Activated naive CD8-positive, alpha-beta T cell treated with anti-CD3 and anti-CD28 coated beads, Interleukin-2, amount 10 ng/mL, durations not matched to agents 7 days and 5 days (primary cell): ENCODE data around the gene RTN4RL1. TPM values are rescaled to one million over a fixed set of nuclear protein-coding genes. Genes with fewer than 3 reads are reported as not detected.

ENCODE experiments used
- ATAC-seq: fragments of 150-1000 bp; cut with Tn5 transposase; one replicate; pipeline ENCODE4 v1.10.0; 2021; ENCODE audit warnings: low read depth, moderate library complexity
- POLR2A ChIA-PET: fragments of 350-600 bp; sonication (Branson Sonifier 250); formaldehyde crosslinking; loops from one replicate; lab custom pipeline; 2021; ENCODE audit warnings: antibody characterized with exemption; lab: Charles Lee
- DNase-seq: peaks from one replicate; pipeline ENCODE4 v3.0.0; 2021
- H3K27ac Mint-ChIP-seq: one replicate; pipeline ENCODE4 v1.8.0; 2022; ENCODE audit warnings: mild to moderate bottlenecking, mixed read lengths
- H3K27me3 Mint-ChIP-seq: one replicate; pipeline ENCODE4 v1.8.0; 2022; ENCODE audit warnings: mild to moderate bottlenecking, moderate library complexity, mixed read lengths
- H3K36me3 Mint-ChIP-seq: one replicate; pipeline ENCODE4 v1.8.0; 2021; ENCODE audit warnings: mild to moderate bottlenecking, mixed read lengths
- H3K4me1 Mint-ChIP-seq: one replicate; pipeline ENCODE4 v1.8.0; 2021; ENCODE audit warnings: mixed read lengths
- H3K4me3 Mint-ChIP-seq: one replicate; pipeline ENCODE4 v1.8.0; 2022; ENCODE audit warnings: mild to moderate bottlenecking, moderate library complexity, mixed read lengths
- H3K9me3 Mint-ChIP-seq: one replicate; pipeline ENCODE4 v1.8.0; 2021; ENCODE audit warnings: mixed read lengths
- total RNA-seq, 2 experiments: library from RNA; stranded (reverse); gene quantifications; one replicate each; pipeline ENCODE4 v1.2.3, GENCODE V29; 2021

Gene RTN4RL1
- total RNA-seq, result under 1 TPM; 0.22 to 0.45 TPM

GRCh38 chr17:2025220-2025621 lies at the start of gene RTN4RL1:
TSS of gene RTN4RL1 (minus strand) at chr17:2025334. CDS start at chr17:2024865, 469 bp downstream.
- H3K36me3 Mint-ChIP-seq, result no peaks in the 10 kb centered on the region
- H3K27ac Mint-ChIP-seq, result no peak within 1 kb of the TSS
- POLR2A ChIA-PET, result interaction anchor here (0.6 to 1.2 kb wide), 3 partner anchors 24 to 260 kb away, joined by 3 to 5 read pairs (median 4); no protein-coding TSS in a partner anchor
- H3K9me3 Mint-ChIP-seq, result no peaks in the 10 kb centered on the region
- H3K4me1 Mint-ChIP-seq, result peaks cover 5% of the 10 kb centered on the region
- H3K27me3 Mint-ChIP-seq, result peaks cover 60% of the 10 kb centered on the region
- peak; percentile 74 for DNase-seq
- ATAC-seq, result peak; percentile 39
- H3K4me3 Mint-ChIP-seq, result peak within 1 kb of the TSS; percentile 79

GRCh38 chr17:2074919-2075318 lies 49.8 kb upstream of the RTN4RL1 start:
- no peak overlapping the region for H3K27ac Mint-ChIP-seq
- H3K9me3 Mint-ChIP-seq, result no peaks in the 10 kb centered on the region
- no peak for DNase-seq
- H3K4me3 Mint-ChIP-seq, result no peak overlapping the region
- POLR2A ChIA-PET, result interaction anchor here (0.6 to 1.3 kb wide), 2 partner anchors 12 to 15 kb away, joined by 3 read pairs; no protein-coding TSS in a partner anchor
- H3K36me3 Mint-ChIP-seq, result peaks cover 31% of the 10 kb centered on the region
- ATAC-seq, result no peak
- peaks cover 23% of the 10 kb centered on the region for H3K4me1 Mint-ChIP-seq
- no peaks in the 10 kb centered on the region for H3K27me3 Mint-ChIP-seq

- no peak for ATAC-seq
- peaks cover 19% of the 10 kb centered on the region for H3K36me3 Mint-ChIP-seq
Observed at GRCh38 chr17:2071455-2072281, 46.5 kb upstream of the RTN4RL1 start.

GRCh38 chr17:2071024-2071385 lies 45.9 kb upstream of the RTN4RL1 start:
- H3K4me3 Mint-ChIP-seq, result peak overlapping the region; percentile 39
- H3K27ac Mint-ChIP-seq, result peak overlapping the region; percentile 70
- H3K36me3 Mint-ChIP-seq, result peaks cover 20% of the 10 kb centered on the region
- H3K9me3 Mint-ChIP-seq, result no peaks in the 10 kb centered on the region
- H3K4me1 Mint-ChIP-seq, result peaks cover 56% of the 10 kb centered on the region
- POLR2A ChIA-PET, result interaction anchor here (0.6 to 2.5 kb wide), 6 partner anchors 12 to 198 kb away, joined by 3 to 12 read pairs (median 5); no protein-coding TSS in a partner anchor
- ATAC-seq (no peak), DNase-seq (no peak)
- no peaks in the 10 kb centered on the region for H3K27me3 Mint-ChIP-seq

More at GRCh38 chr17:2071455-2072281, 46.5 kb upstream of the RTN4RL1 start:
- H3K4me1 Mint-ChIP-seq, result peaks cover 53% of the 10 kb centered on the region
- peak overlapping the region; percentile 70 for H3K27ac Mint-ChIP-seq
- DNase-seq, result no peak
- H3K4me3 Mint-ChIP-seq, result no peak overlapping the region
- POLR2A ChIA-PET, result interaction anchor here (0.6 to 2.5 kb wide), 6 partner anchors 11 to 199 kb away, joined by 3 to 12 read pairs (median 5); no protein-coding TSS in a partner anchor
- no peaks in the 10 kb centered on the region for H3K9me3 Mint-ChIP-seq
- H3K27me3 Mint-ChIP-seq, result no peaks in the 10 kb centered on the region

GRCh38 chr17:2070241-2071023 lies 45.3 kb upstream of the RTN4RL1 start:
- H3K36me3 Mint-ChIP-seq, result peaks cover 22% of the 10 kb centered on the region
- peak; percentile 79 for ATAC-seq
- H3K9me3 Mint-ChIP-seq, result no peaks in the 10 kb centered on the region
- POLR2A ChIA-PET, result interaction anchor here (0.6 to 2.5 kb wide), 7 partner anchors 11 to 198 kb away, joined by 3 to 12 read pairs (median 4); no protein-coding TSS in a partner anchor
- DNase-seq, result no peak
- H3K27ac Mint-ChIP-seq, result peak overlapping the region; percentile 70
- peak overlapping the region; percentile 39 for H3K4me3 Mint-ChIP-seq
- peaks cover 55% of the 10 kb centered on the region for H3K4me1 Mint-ChIP-seq
- H3K27me3 Mint-ChIP-seq, result no peaks in the 10 kb centered on the region

- Mint-ChIP-seq H3K4me1 (peaks cover 62% of the 10 kb centered on the region), H3K36me3 (peaks cover 24% of the 10 kb centered on the region), H3K9me3 (no peaks in the 10 kb centered on the region), H3K27me3 (no peaks in the 10 kb centered on the region), H3K27ac (peak overlapping the region; percentile 55), H3K4me3 (peak overlapping the region; percentile 16)
- POLR2A ChIA-PET, result interaction anchor here (0.7 to 2.3 kb wide), 5 partner anchors 10 to 176 kb away, joined by 4 to 10 read pairs (median 4); partner anchors contain the start of gene HIC1
- DNase-seq (no peak), ATAC-seq (no peak)
Observed at GRCh38 chr17:2068519-2069051, 43.5 kb upstream of the RTN4RL1 start.

- no peaks in the 10 kb centered on the region for H3K9me3 Mint-ChIP-seq
- ATAC-seq (no peak), DNase-seq (no peak)
- POLR2A ChIA-PET, result interaction anchor here (1.2 to 2.3 kb wide), 4 partner anchors 9 to 177 kb away, joined by 4 to 10 read pairs (median 5); partner anchors contain the start of gene HIC1
- H3K4me3 Mint-ChIP-seq, result no peak overlapping the region
- H3K27ac Mint-ChIP-seq, result peak overlapping the region; percentile 59
- no peaks in the 10 kb centered on the region for H3K27me3 Mint-ChIP-seq
- H3K36me3 Mint-ChIP-seq, result peaks cover 24% of the 10 kb centered on the region
- peaks cover 63% of the 10 kb centered on the region for H3K4me1 Mint-ChIP-seq
Observed at GRCh38 chr17:2068031-2068518, 42.9 kb upstream of the RTN4RL1 start.

- Mint-ChIP-seq H3K36me3 (peaks cover 24% of the 10 kb centered on the region), H3K27ac (peak overlapping the region; percentile 59), H3K4me3 (no peak overlapping the region), H3K27me3 (no peaks in the 10 kb centered on the region), H3K9me3 (no peaks in the 10 kb centered on the region), H3K4me1 (peaks cover 65% of the 10 kb centered on the region)
- POLR2A ChIA-PET, result interaction anchor here (0.5 to 2.3 kb wide), 3 partner anchors 12 to 288 kb away, joined by 3 to 10 read pairs (median 6); partner anchors contain the start of gene HIC1
- DNase-seq (no peak), ATAC-seq (no peak)
Observed at GRCh38 chr17:2067608-2068024, 42.5 kb upstream of the RTN4RL1 start.

GRCh38 chr17:2067048-2067561 lies 42.0 kb upstream of the RTN4RL1 start:
- Mint-ChIP-seq H3K27ac (peak overlapping the region; percentile 59), H3K4me3 (no peak overlapping the region), H3K27me3 (no peaks in the 10 kb centered on the region), H3K36me3 (peaks cover 24% of the 10 kb centered on the region), H3K9me3 (no peaks in the 10 kb centered on the region), H3K4me1 (peaks cover 68% of the 10 kb centered on the region)
- POLR2A ChIA-PET, result interaction anchor here (0.5 kb wide), 1 partner anchor 288 kb away, joined by 3 read pairs; no protein-coding TSS in a partner anchor
- no peak for DNase-seq
- ATAC-seq, result no peak

- peaks cover 21% of the 10 kb centered on the region for H3K36me3 Mint-ChIP-seq
- ATAC-seq (no peak), DNase-seq (no peak)
- POLR2A ChIA-PET, result interaction anchor here (0.7 to 1.5 kb wide), 4 partner anchors 9 to 179 kb away, joined by 3 to 6 read pairs (median 3); no protein-coding TSS in a partner anchor
- H3K4me3 Mint-ChIP-seq, result no peak overlapping the region
- no peaks in the 10 kb centered on the region for H3K9me3 Mint-ChIP-seq
- no peak overlapping the region for H3K27ac Mint-ChIP-seq
- no peaks in the 10 kb centered on the region for H3K27me3 Mint-ChIP-seq
- H3K4me1 Mint-ChIP-seq, result peaks cover 65% of the 10 kb centered on the region
Observed at GRCh38 chr17:2065949-2066400, 40.8 kb upstream of the RTN4RL1 start.

GRCh38 chr17:2064980-2065785 lies 40.0 kb upstream of the RTN4RL1 start:
- H3K9me3 Mint-ChIP-seq, result no peaks in the 10 kb centered on the region
- H3K27ac Mint-ChIP-seq, result peak overlapping the region; percentile 72
- H3K27me3 Mint-ChIP-seq, result no peaks in the 10 kb centered on the region
- no peak overlapping the region for H3K4me3 Mint-ChIP-seq
- peak; percentile 66 for ATAC-seq
- POLR2A ChIA-PET, result interaction anchor here (0.5 to 1.7 kb wide), 6 partner anchors 8 to 352 kb away, joined by 3 to 8 read pairs (median 4); partner anchors contain the start of gene HIC1
- H3K4me1 Mint-ChIP-seq, result peaks cover 65% of the 10 kb centered on the region
- peak; percentile 79 for DNase-seq
- H3K36me3 Mint-ChIP-seq, result peaks cover 25% of the 10 kb centered on the region
